KOPT-K1 (cell line): ENCODE results near the gene RBBP4.
"Not testable (repeated sequence)": the region's sequence is repeated elsewhere in the genome, so short reads cannot be mapped to it uniquely, and the experiment has no call there.

ENCODE experiments used
- H3K27ac ChIP-seq: fragments of 200-600 bp; sonication (generic); 2 replicates; pipeline ENCODE4 v1.5.1; 2016; ENCODE audit warnings: antibody characterized with exemption, mild to moderate bottlenecking, low read depth, low read length; ENCODE audit not compliant: poor library complexity, severe bottlenecking
- H3K36me3 ChIP-seq: fragments of 200-600 bp; sonication (generic); 2 replicates; pipeline ENCODE4 v1.5.1; 2017; ENCODE audit warnings: antibody characterized with exemption, mild to moderate bottlenecking, low read length, moderate library complexity; ENCODE audit not compliant: insufficient read depth
- H3K9me3 ChIP-seq: fragments of 200-600 bp; sonication (generic); 2 replicates; pipeline ENCODE4 v1.5.1; 2017; ENCODE audit warnings: antibody characterized with exemption, low read length, mild to moderate bottlenecking; ENCODE audit not compliant: insufficient read depth, poor library complexity, severe bottlenecking

RBBP4 gene

DNA sequence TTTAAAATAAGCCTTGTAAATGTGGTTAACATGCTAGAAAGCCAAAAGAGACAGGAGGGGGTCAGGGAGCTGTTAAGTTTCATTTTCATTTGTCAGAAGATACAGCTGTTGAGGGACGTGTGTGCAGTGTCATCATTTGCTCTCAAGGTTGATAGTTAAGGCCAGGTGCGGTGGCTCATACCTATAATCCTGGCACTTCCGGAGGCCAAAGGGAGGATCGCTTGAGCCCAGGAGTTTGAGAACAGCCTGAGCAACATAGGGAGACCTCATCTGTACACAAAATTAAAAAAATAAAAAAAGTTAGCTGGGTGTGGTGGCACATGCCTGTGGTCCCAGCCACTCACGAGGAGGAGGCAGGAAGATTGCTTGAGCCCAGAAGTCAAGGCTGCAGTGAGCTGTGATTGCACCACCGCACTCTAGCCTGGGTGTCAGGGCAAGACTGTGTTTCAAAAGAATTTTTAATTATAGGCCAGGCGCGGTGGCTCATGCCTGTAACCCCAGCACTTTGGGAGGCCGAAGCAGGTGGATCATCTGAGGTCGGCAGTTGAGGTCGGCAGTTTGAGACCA is 23.3 kb upstream of the RBBP4 start:
- H3K36me3 ChIP-seq, result peaks cover 33% of the 10 kb centered on the region
- H3K27ac ChIP-seq, result peak overlapping the region; percentile 66
- H3K9me3 ChIP-seq, result no peaks in the 10 kb centered on the region

DNA sequence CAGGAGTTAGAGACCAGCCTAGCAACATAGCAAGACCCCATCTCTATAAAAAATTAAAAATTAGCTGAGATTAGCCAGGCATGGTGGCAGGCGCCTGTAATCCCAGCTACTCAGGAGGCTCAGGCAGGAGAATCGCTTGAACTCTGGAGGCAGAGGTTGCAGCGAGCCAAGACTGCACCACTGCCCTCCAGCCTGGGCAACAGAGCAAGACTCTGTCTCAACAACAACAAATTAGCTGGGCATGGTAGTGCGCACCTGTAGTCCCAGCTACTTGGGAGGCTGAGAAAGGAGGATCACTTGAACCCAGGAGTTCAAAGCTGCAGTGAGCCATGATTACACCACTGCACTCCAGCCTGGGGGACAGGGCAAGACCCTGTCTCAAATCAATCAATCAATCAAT is 20.8 kb upstream of the RBBP4 start:
- H3K36me3 ChIP-seq, result peaks cover 53% of the 10 kb centered on the region
- H3K27ac ChIP-seq, H3K9me3 ChIP-seq: not testable (repeated sequence)

DNA sequence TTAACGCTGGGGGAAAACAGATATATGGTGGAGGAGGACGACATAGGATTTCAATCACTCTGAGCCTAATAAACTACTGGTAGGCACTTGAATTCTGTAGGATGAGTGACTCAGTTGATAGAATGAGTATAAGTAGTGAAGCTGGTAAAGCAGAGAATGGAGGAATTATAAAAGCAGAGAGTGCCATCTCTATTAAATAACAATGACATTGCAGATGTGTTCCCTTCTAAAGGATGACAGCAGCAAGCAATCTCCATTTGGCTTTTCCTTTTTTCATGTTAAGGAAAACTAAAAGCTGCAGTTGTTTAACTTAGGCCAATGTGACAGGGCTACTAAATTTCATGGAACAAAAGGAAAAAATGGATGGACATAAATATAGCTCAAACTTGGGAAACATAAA is 18.2 kb upstream of the RBBP4 start:
- peaks cover 53% of the 10 kb centered on the region for H3K36me3 ChIP-seq
- no peaks in the 10 kb centered on the region for H3K9me3 ChIP-seq
- no peak overlapping the region for H3K27ac ChIP-seq

DNA sequence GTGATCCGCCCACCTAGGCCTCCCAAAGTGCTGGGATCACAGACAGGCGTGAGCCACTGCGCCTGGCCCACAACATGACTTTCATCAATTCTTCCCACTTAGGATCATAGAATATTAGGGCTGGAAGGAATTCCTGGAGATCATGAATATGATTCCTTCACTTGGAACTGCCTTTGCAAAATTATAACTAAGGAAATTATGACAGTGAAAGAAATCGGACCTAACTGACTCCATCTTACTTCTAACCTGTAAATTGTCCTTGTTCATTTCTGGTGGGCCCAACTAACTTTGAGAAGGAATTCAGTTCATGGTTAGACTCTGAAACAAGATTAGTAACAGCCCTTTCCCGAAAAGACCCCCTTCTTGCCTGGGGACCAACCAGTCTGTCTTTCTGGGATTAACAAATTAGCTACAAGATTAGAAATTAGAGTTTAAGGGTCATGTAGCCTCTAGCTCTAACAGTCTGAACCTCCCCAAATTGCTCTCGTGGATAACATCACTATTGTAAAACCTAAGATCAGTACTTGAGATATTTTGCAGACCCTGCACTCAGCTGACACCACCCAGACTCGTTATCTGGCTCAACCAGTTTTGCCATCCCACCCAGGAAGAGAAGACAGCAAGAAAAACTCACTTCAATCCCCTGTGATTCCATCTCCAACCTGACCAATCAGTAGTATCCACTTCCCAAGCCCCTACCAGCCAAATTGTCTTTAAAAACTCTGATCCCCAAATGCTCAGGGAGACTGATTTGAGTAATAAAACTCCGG is 15.3 kb upstream of the RBBP4 start:
- H3K27ac ChIP-seq, result no peak overlapping the region

DNA sequence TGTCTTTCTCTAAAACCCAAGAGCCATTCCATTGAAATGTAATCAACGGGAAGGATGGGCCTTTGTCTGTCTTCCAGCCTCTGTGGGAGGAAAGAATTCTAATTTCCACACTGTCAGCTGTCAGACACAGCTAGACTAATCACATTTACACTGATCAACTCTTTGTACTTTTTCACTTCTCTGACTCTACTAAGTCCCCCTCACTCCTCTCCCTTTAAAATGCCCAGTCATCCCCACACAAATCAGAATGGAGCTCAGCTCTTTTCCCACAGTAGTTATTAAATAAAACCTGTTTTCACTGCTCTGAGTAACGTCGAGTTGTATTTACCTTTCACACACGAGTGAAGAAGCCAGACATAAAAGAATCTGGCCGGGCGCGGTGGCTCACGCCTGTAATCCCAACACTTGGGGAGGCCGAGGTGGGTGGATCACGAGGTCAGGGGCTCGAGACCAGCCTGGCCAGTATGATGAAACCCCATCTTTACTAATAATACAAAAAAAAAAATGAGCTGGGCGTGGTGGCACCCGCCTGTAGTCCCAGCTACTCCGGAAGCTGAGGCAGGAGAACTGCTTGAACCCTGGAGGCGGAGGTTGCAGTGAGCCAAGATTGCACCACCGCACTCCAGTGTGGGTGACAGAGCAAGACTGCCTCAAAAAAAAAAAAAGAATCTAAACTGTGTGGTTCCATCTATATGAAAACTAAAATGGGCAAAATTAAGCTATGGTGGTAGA is 13.9 kb upstream of the RBBP4 start:
- H3K36me3 ChIP-seq, result peaks cover 29% of the 10 kb centered on the region
- no peak overlapping the region for H3K27ac ChIP-seq
- H3K9me3 ChIP-seq, result no peaks in the 10 kb centered on the region

More for the DNA sequence above, 15.3 kb upstream of the RBBP4 start:
- no peaks in the 10 kb centered on the region for H3K9me3 ChIP-seq
- H3K36me3 ChIP-seq, result peaks cover 37% of the 10 kb centered on the region

DNA sequence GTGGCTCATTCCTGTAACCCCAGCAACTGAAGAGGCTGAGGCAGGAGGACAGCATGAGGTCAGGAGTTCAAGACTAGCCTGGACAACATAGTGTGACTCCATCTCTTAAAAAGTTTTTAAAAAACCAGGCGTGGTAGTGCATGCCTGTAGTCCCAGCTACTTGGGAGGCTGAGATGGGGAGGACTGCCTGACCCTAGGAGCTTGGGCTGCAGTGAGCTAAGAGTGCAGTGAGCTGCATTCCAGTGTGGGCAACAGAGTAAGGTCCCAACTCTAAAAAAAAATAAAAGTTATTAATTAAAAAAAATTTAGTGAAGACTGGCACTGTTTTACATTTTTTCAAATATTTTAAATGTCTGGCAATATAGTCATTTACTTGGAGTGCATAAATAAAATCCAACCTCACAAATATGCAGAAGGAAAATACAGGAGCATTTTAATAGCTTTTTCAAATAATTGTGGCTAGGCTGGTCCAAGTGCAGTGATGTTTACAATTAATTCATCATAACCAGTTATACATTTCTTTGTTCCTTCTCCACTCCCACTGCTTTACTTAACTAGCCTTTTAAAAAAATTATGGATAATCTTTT is 11.4 kb upstream of the RBBP4 start:
- no peak overlapping the region for H3K27ac ChIP-seq
- no peaks in the 10 kb centered on the region for H3K9me3 ChIP-seq
- peaks cover 4% of the 10 kb centered on the region; the same call in 1 of the 2 replicates for H3K36me3 ChIP-seq

DNA sequence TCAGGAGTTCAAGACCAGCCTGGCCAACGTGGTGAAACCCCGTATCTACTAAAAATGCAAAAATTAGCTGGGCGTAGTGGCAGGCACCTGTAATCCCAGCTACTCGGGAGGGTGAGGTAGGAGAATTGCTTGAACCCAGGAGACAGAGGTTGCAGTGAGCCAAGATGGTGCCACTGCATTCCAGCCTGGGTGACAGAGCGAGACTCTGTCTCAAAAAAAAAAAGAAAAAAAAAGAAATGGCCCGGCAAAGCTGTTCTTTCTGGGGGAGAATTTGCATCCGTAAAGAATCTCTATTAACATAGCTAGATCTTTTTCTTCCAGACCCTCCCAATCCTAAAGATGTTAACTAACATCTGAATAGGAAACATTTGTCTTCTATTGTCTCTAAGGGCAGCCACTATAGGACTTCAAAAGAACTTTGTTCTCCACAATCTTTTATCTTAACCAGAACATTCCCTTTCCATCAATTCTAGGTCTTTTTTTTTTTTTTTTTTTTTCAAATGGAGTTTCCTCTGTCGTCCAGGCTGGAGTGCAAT is 8.6 kb upstream of the RBBP4 start:
- H3K36me3 ChIP-seq, result peaks cover 15% of the 10 kb centered on the region
- H3K27ac ChIP-seq, H3K9me3 ChIP-seq: not testable (repeated sequence)

DNA sequence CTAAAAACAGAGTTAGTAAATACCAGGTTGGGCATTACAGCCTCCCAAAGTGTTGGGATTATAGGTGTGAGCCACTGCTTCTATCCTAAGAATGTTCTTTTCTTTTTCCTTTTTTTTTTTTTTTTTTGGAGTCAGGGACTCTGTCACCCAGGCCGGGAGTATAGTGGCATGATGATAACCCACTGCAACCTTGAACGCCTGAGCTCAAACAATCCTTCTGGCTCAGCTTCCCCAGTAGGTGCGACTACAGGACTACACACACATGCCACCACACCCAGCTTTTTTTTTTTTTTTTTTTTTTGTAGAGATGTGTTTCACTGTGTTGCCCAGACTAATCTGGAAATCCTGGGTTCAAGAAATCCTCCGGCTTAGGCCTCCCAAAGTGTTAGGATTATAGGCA is 6.6 kb upstream of the RBBP4 start:
- Histone ChIP-seq H3K36me3 (peaks cover 15% of the 10 kb centered on the region), H3K27ac (no peak overlapping the region), H3K9me3 (no peaks in the 10 kb centered on the region)

DNA sequence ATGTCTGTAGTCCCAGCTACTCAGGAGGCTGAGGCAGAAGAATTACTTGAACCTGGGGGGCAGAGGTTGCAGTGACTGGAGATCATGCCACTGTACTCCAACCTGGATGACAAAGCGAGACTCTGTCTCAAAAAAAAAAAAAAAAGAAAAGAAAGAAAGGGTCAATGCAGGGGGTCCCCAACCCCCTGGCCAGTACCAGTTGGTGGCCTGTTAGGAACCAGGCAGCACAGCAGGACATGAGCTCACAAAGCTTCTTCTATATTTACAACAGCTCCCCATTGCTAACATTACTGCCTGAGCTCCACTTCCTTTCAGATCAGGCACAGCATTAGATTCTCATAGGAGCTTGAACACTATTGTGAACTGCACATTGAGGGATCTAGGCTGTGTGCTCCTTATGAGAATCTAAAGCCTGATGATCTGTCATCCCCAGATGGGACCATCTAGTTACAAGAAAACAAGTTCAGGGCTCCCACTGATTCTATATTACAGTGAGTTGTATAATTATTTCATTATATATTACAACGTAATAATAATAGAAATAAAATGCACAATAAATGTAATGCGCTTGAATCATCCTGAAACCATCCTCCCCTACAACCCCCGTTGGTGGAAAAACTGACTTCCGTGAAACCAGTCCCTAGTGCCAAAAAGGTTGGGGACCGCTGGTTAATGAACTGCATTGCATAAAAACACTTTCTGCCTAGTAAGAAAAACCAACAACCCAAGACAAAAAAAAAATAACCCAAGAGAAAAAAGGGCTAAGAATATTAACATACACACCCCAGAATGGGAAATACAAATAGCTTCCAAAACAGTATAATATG is 3.5 kb upstream of the RBBP4 start:
- Histone ChIP-seq H3K27ac (no peak overlapping the region), H3K9me3 (no peaks in the 10 kb centered on the region), H3K36me3 (peaks cover 20% of the 10 kb centered on the region)

DNA sequence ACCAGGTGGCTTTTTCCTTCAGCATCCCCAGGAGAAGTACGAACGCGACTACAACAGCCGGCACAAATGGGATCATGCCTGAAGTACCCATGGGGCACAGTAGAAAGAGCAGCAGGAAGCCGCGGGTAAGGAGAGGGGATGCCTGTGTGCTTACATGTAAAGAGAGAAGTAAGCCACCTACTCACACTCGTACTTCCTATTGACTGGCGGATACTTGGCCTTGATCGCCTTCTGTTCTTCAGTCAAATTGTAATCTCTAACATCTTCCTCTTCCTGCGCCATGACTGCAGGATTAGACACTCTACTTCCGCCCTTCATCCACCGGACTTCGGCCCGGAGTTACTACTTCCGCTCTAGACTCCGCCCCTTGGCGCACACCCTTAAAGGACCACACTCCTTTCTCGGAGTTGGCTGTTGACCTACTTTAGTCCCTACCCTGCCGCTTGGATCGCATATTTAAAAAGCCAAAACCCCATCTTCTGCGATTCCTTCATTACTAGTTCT is 708 bp upstream of the RBBP4 start, which contains the start of gene ZBTB8OS:
Gene ZBTB8OS (minus strand): TSS at position 303 of the 504 bp plus-strand sequence. CDS start 21 bp downstream, at position 282.
- peak within 1 kb of the TSS; percentile 98 for H3K27ac ChIP-seq
- no peaks in the 10 kb centered on the region for H3K9me3 ChIP-seq
- H3K36me3 ChIP-seq, result peaks cover 44% of the 10 kb centered on the region

DNA sequence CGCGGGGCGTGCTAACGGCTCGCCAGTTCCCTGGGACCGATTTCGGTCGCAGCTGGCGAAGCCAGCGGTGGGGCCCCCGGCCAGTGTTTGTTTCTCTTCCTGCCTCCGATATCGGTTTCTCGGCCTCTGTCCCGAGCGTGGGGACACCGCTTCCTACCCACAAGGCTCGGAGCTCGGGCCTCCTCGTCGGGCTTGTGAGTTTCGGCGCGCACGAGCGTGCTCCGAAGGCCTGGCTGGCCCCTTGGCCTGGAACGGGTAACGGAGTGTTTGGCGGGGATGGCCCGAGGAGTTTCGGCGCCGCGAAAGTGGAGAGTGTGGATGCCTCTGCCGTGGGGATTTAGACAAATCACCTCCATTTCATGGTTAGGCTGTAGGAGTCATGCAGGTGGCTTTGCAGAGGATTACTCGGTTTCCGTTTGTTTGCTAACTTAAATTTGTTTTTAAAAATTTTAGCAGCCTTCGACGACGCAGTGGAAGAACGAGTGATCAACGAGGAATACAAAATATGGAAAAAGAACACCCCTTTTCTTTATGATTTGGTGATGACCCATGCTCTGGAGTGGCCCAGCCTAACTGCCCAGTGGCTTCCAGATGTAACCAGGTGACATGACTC is 559 bp downstream of the RBBP4 start:
- Histone ChIP-seq H3K27ac (peak overlapping the region; percentile 98), H3K36me3 (peaks cover 49% of the 10 kb centered on the region), H3K9me3 (no peaks in the 10 kb centered on the region)

DNA sequence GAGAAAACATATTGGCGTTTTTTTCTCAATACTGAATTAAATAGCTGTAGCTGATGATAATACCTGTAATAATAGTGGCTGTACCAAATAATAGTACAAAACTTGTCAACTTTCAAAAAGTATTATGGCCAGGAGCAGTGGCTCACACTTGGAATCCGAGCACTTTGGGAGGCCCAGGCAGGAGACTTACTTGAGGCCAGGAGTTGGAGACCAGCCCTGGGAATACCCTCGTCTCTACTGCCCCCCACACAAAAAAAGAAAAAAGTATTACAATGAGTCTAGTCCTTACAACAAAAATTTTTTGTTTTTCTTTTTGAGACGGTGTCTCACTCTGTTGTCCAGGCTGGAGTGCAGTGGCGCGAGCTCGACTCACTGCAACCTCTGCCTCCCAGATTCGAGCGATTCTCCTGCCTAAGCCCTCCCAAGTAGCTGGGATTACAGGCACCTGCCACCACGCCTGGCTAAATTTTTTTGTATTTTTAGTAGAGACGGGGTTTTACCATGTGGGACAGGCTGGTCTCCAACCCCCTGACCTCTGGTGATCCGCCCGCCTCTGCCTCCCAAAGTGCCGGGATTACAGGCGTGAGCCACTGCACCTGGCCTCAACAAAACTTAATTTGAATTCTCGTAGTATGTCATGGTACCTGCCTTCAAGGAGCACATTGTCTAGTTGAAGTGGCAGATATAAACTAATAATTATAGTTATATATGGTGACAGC is 1.4 kb downstream of the RBBP4 start:
- Histone ChIP-seq H3K9me3 (no peaks in the 10 kb centered on the region), H3K36me3 (peaks cover 57% of the 10 kb centered on the region), H3K27ac (peak overlapping the region; percentile 98)

DNA sequence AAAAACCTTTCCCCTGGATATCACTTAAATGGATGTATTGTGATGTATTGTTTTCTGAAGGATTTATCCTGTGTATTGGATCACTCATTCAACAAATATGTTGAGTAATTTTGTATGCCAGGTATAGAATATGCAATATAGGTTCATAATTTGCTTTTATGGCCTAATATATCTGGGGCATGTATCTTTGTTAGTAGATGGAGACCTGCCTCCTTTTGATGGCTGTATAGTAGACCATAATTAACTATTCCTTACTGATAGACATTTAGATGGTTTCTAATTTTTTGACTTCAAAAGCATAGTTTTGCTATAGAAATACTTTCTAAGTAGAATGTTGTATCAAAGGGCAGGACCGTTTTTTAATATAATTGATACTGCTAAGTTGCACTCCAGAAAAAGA is 8.6 kb downstream of the RBBP4 start:
- peaks cover 98% of the 10 kb centered on the region for H3K36me3 ChIP-seq
- no peak overlapping the region for H3K27ac ChIP-seq
- no peaks in the 10 kb centered on the region for H3K9me3 ChIP-seq
